K562 (cell line): ENCODE results near the gene PPP1R14C. TPM values are rescaled to one million over a fixed set of nuclear protein-coding genes. Genes with fewer than 3 reads are reported as not detected.

Experiments used
- ATAC-seq: fragments of 200-7000 bp; cut with Tn5 transposase; 3 replicates; pipeline ENCODE4 v1.9.1; 2020; ENCODE audit warnings: moderate library complexity
- BruUV-seq: library from RNA; stranded (reverse); fragments of 400-500 nt; replicated peaks from 2 replicates; lab custom pipeline; 2021; lab: Mats Ljungman, UMichigan
- CTCF ChIA-PET: fragments of 300-600 bp; formaldehyde crosslinking; extraction: SDS; loops from one replicate; lab custom pipeline; 2021; ENCODE audit warnings: low intra/inter-chr PET ratio; lab: Yijun Ruan, JAX
- POLR2A ChIA-PET: fragments of 300-600, 350-650 bp; sonication (Branson Sonifier 250); formaldehyde crosslinking; extraction: SDS; loops from one replicate; lab custom pipeline; 2021; ENCODE audit warnings: antibody characterized with exemption, inconsistent platforms; lab: Yijun Ruan, JAX
- DNase-seq, 4 experiments: peaks; one replicate each; pipeline versions ENCODE4 v3.0.0 to v3.0.0-alpha.2; 2011 to 2018; ENCODE audit warnings: low spot score in 3 of 4, mixed read lengths in 3 of 4; ENCODE audit errors: extremely low read depth in 1 of 4
- FAIRE-seq: peaks from 2 replicates; lab custom pipeline; 2011; peaks lifted over from hg19 to GRCh38; lab: Jason Lieb, UNC
- H2AFZ ChIP-seq: 2 replicates; pipeline ENCODE4 v1.6.0; 2011; ENCODE audit warnings: low read depth, low read length, control low read depth, inconsistent platforms
- H3K27ac ChIP-seq: fragments of 200-600 bp; 3 replicates; pipeline ENCODE4 v1.8.0; 2011; ENCODE audit warnings: low read depth, mild to moderate bottlenecking, control low read depth, inconsistent platforms, low read length, moderate library complexity, mixed read lengths; ENCODE audit errors: extremely low read depth
- H3K27me3 ChIP-seq, 2 experiments: fragments of 300-600 bp in 1 of 2; 2 replicates in 1 of 2; 3 replicates in 1 of 2; pipeline versions ENCODE4 v1.6.0 to v1.8.0; 2011; ENCODE audit warnings: inconsistent platforms in 2 of 2, low read length in 2 of 2, mild to moderate bottlenecking in 1 of 2, mixed read lengths in 1 of 2, moderate library complexity in 1 of 2; ENCODE audit not compliant: control insufficient read depth in 2 of 2, insufficient read depth in 2 of 2
- H3K36me3 ChIP-seq: fragments of 300-600 bp; 3 replicates; pipeline ENCODE4 v1.8.0; 2011; ENCODE audit warnings: mild to moderate bottlenecking, low read length, inconsistent platforms; ENCODE audit not compliant: control insufficient read depth, insufficient read depth
- H3K4me1 ChIP-seq, 2 experiments: fragments of 200-600 bp in 1 of 2; replicated peaks in 1 of 2; 2 replicates in 1 of 2; 3 replicates in 1 of 2; pipeline versions ENCODE4 v1.5.1 to v1.8.0; 2011; ENCODE audit warnings: inconsistent platforms in 2 of 2, low read length in 2 of 2, mild to moderate bottlenecking in 1 of 2, mixed read lengths in 1 of 2, moderate library complexity in 1 of 2; ENCODE audit not compliant: control insufficient read depth in 2 of 2, insufficient read depth in 2 of 2
- H3K4me2 ChIP-seq: 2 replicates; pipeline ENCODE4 v1.6.1; 2011; ENCODE audit warnings: low read length, control low read depth, inconsistent platforms, mixed read lengths; ENCODE audit not compliant: insufficient read depth
- H3K4me3 ChIP-seq: fragments of 200-600 bp; sonication (generic), shearing (Covaris generic); 2 replicates; pipeline ENCODE4 v1.5.1; 2016; ENCODE audit warnings: control low read depth, inconsistent platforms
- H3K79me2 ChIP-seq: fragments of 200-600 bp; 3 replicates; pipeline ENCODE4 v1.8.0; 2011; ENCODE audit warnings: low read length, inconsistent platforms; ENCODE audit not compliant: control insufficient read depth, insufficient read depth
- H3K9ac ChIP-seq, 2 experiments: 2 replicates each; pipeline versions ENCODE4 v1.6.0 to v1.6.1; 2011; ENCODE audit warnings: low read depth in 2 of 2, low read length in 2 of 2, control low read depth in 1 of 2, inconsistent platforms in 1 of 2, mild to moderate bottlenecking in 1 of 2, mixed read lengths in 1 of 2; ENCODE audit not compliant: insufficient read depth in 1 of 2
- H3K9me1 ChIP-seq: one replicate; pipeline ENCODE4 v1.6.0; 2011; ENCODE audit warnings: inconsistent platforms, mild to moderate bottlenecking, low read length, moderate library complexity; ENCODE audit not compliant: control insufficient read depth, insufficient read depth
- H3K9me3 ChIP-seq: replicated peaks from 2 replicates; pipeline ENCODE4 v1.5.1; 2011; ENCODE audit warnings: low read depth, low read length, inconsistent platforms; ENCODE audit not compliant: control insufficient read depth, insufficient read depth
- H4K20me1 ChIP-seq: replicated peaks from 2 replicates; pipeline ENCODE4 v1.6.1; 2011; ENCODE audit warnings: low read length, inconsistent platforms, mixed read lengths; ENCODE audit not compliant: control insufficient read depth, insufficient read depth
- BMI1 ChIP-seq: fragments of 150-350 bp; IDR thresholded peaks from 2 replicates; pipeline ENCODE4 v1.6.1; 2014; ENCODE audit warnings: low read length
- C11orf30 ChIP-seq: fragments of 450-650 bp; IDR thresholded peaks from 2 replicates; pipeline ENCODE4 v1.6.1; 2016; ENCODE audit warnings: low read depth, mild to moderate bottlenecking
- CREB1 ChIP-seq, 2 experiments: sonication (generic) in 1 of 2; formaldehyde crosslinking in 1 of 2; IDR thresholded peaks; 2 replicates each; pipeline versions ENCODE4 v1.6.1 to v1.8.0; 2012 to 2022; ENCODE audit warnings: inconsistent platforms in 1 of 2, mild to moderate bottlenecking in 1 of 2, missing genetic modification reagents in 1 of 2, moderate library complexity in 1 of 2
- E2F3 ChIP-seq: fragments of 250-450 bp; sonication (Bioruptor Pico); IDR thresholded peaks from 2 replicates; pipeline ENCODE4 v1.4.0; 2020; ENCODE audit warnings: mild to moderate bottlenecking
- PYGO2 ChIP-seq: fragments of 450-650 bp; IDR thresholded peaks from 2 replicates; pipeline ENCODE4 v1.6.1; 2016; ENCODE audit warnings: mild to moderate bottlenecking, missing genetic modification characterization, moderate library complexity, missing compliant biosample characterization
- SREBF1 ChIP-seq: fragments of 150-350 bp; IDR thresholded peaks from 2 replicates; pipeline ENCODE4 v1.6.1; 2014; ENCODE audit warnings: antibody characterized with exemption, low read depth, low read length, borderline replicate concordance
- SRF ChIP-seq, 2 experiments: fragments of 250-450, 450-650 bp in 1 of 2; sonication (Bioruptor Pico) in 1 of 2; sonication (generic) in 1 of 2; formaldehyde crosslinking; IDR thresholded peaks; 2 replicates each; pipeline versions ENCODE4 v1.5.0 to v1.5.1; 2020 to 2022; ENCODE audit warnings: mild to moderate bottlenecking in 1 of 2, missing genetic modification reagents in 1 of 2
- XRCC5 ChIP-seq: fragments of 200-400 bp; formaldehyde crosslinking; IDR thresholded peaks from 2 replicates; pipeline ENCODE4 v1.6.1; 2017; ENCODE audit warnings: low read depth, mild to moderate bottlenecking, low read length
- ZNF121 ChIP-seq: sonication (generic); formaldehyde crosslinking; conservative IDR thresholded peaks from 2 replicates; pipeline ENCODE4 v1.8.0; 2022; ENCODE audit warnings: missing genetic modification reagents
- ZNF3 ChIP-seq: fragments of 250-450 bp; sonication (Bioruptor Pico); IDR thresholded peaks from 2 replicates; pipeline ENCODE4 v1.5.0; 2021; ENCODE audit warnings: mild to moderate bottlenecking, moderate library complexity
- ZNF324 ChIP-seq: fragments of 250-450 bp; sonication (Bioruptor Pico); IDR thresholded peaks from 2 replicates; pipeline ENCODE4 v1.4.0; 2020; ENCODE audit warnings: mild to moderate bottlenecking
- ZNF780A ChIP-seq: fragments of 250-450 bp; sonication (Bioruptor Pico); IDR thresholded peaks from 2 replicates; pipeline ENCODE4 v1.5.0; 2021; ENCODE audit warnings: mild to moderate bottlenecking
- WGBS: fragments of 100-300 bp; shearing (Covaris generic); methylation state at CpG from one replicate; pipeline ENCODE4 v1.1.6; 2016; ENCODE audit warnings: low coverage, mixed read lengths; ENCODE audit not compliant: insufficient coverage; ENCODE audit errors: missing lambda C conversion rate; 5-methylcytosine and 5-hydroxymethylcytosine counted together
- in situ Hi-C: fragments of 300-500 bp; cut with MboI; formaldehyde crosslinking; loops from 4 replicates; pipeline ENCODE4 v1.15.0; 2018; ENCODE audit warnings: inconsistent platforms, mixed read lengths
- intact Hi-C: fragments of 100-400 bp; cut with micrococcal nuclease; formaldehyde crosslinking; loops from 2 replicates; pipeline ENCODE4 v1.14.2; 2022
- polyA plus RNA-seq, 8 experiments: library from polyadenylated mRNA; depleted of rRNA in 4 of 8; stranded (reverse) in 5 of 8; unstranded in 3 of 8; fragments of >200 nt; fragmentation: Nextera tagmentation in 2 of 8; fragmentation: Illumina TruSeq in 1 of 8; extraction: Ambion mirVana in 2 of 8; extraction: Trizol in 1 of 8; gene quantifications; 2 replicates each; pipeline versions ENCODE4 v1.2.1 to v1.2.3, GENCODE V29; 2011 to 2014; ENCODE audit warnings: inconsistent platforms in 1 of 8, missing spikeins in 1 of 8
- total RNA-seq, 7 experiments: library from RNA; depleted of rRNA in 6 of 7; stranded (reverse); fragments of >200 nt in 6 of 7; fragmentation: Illumina TruSeq in 2 of 7; extraction: Trizol in 2 of 7; gene quantifications; 2 replicates each; pipeline versions ENCODE4 v1.2.1 to v1.2.3, GENCODE V29; 2011 to 2021; ENCODE audit warnings: low replicate concordance in 1 of 7
- TF ChIP-seq, protein P1 (sequence below): IDR thresholded peaks from 3 replicates; pipeline ENCODE4 v1.6.1; 2011; ENCODE audit warnings: borderline replicate concordance, mild to moderate bottlenecking; ENCODE audit not compliant: insufficient read length, insufficient read depth
- TF ChIP-seq, protein P2 (sequence below): sonication (generic); formaldehyde crosslinking; IDR thresholded peaks from 2 replicates; pipeline ENCODE4 v1.8.1; 2023; ENCODE audit warnings: mild to moderate bottlenecking, missing genetic modification reagents
- TF ChIP-seq, protein P3 (sequence below): fragments of 250-450 bp; sonication (Bioruptor Pico); IDR thresholded peaks from 2 replicates; pipeline ENCODE4 v1.4.0; 2020; ENCODE audit warnings: borderline replicate concordance
- TF ChIP-seq, protein P4 (sequence below): fragments of 250-450 bp; sonication (Bioruptor Pico); IDR thresholded peaks from 2 replicates; pipeline ENCODE4 v1.4.0; 2020; ENCODE audit warnings: mild to moderate bottlenecking, moderate library complexity

Gene PPP1R14C
- total and polyA plus RNA-seq, 9 of the 15 experiments (the other 6 are each of a cell fraction or from before 2014, with no cell fraction given), result 4.5 to 16.6 (median 11.9) TPM

DNA sequence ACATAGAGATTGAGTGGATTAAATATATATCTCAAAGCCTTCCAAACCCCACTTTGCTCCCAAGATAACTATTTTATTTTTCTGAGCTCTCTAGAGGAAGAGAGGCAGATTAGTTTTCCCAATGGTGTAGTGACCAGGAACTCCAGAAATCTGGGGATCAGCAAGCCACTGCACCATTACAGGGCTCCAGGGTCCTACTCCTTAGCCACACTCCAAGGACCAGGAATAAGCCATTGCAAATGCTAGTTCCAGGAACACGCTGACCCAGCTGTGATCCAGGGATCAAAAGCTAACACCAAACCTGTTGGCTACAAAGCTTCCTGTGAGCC is 128.3 kb downstream of the PPP1R14C start:
- 21% methylated on average over 1 of the region's 1 CpG for WGBS
- H4K20me1 ChIP-seq, result no peaks in the 10 kb centered on the region
- in situ Hi-C loops (no loop called here), intact Hi-C loops (loop anchor here (2.0 to 10.0 kb wide), 3 partner anchors 51 to 336 kb away; no protein-coding TSS in a partner anchor)
- no peak overlapping the region for H3K4me3 ChIP-seq
- POLR2A ChIA-PET, result interaction anchor here (0.7 to 2.4 kb wide), 10 partner anchors 13 to 174 kb away, joined by 3 to 11 read pairs (median 3); no protein-coding TSS in a partner anchor
- BruUV-seq, result no TSS peak
- no peaks in the 10 kb centered on the region for H3K27me3 ChIP-seq
- H3K4me2 ChIP-seq, result peak overlapping the region; percentile 76
- no peaks in the 10 kb centered on the region for H3K36me3 ChIP-seq
- CTCF ChIA-PET, result no interaction called here
- no peaks in the 10 kb centered on the region for H3K79me2 ChIP-seq
- H3K9ac ChIP-seq, result peak overlapping the region; percentile 53 to 67; a peak in 3 of 4 replicates
- H2AFZ ChIP-seq, result peak overlapping the region; percentile 57
- H3K27ac ChIP-seq, result peak overlapping the region; percentile 93
- no peak for FAIRE-seq
- H3K9me3 ChIP-seq, result no peaks in the 10 kb centered on the region
- no peak; the same call in 2 of the 3 replicates for ATAC-seq
- no peak for DNase-seq
- H3K9me1 ChIP-seq, result no peaks in the 10 kb centered on the region
- peaks cover 64 to 89% of the 10 kb centered on the region in 2 experiments for H3K4me1 ChIP-seq
- TF ChIP-seq SREBF1 (no peak), PYGO2 (no peak), E2F3 (0 out of 2 replicates have a peak, but pooled peaks have one; percentile 14), C11orf30 (no peak), ZNF3 (CRISPR knock-in tag) (no peak), CREB1 (IDR thresholded peaks at IDR 0.05) (no peak), CREB1 (CRISPR knock-in tag; IDR thresholded peaks at IDR 0.05) (no peak), XRCC5 (no peak), BMI1 (no peak), ZNF121 (no peak), SRF (CRISPR knock-in tag; IDR thresholded peaks at IDR 0.05) (no peak), ZNF780A (no peak), ZNF324 (peak; percentile 11; the same call in 1 of the 2 replicates)
- TF ChIP-seq, protein P1, sequence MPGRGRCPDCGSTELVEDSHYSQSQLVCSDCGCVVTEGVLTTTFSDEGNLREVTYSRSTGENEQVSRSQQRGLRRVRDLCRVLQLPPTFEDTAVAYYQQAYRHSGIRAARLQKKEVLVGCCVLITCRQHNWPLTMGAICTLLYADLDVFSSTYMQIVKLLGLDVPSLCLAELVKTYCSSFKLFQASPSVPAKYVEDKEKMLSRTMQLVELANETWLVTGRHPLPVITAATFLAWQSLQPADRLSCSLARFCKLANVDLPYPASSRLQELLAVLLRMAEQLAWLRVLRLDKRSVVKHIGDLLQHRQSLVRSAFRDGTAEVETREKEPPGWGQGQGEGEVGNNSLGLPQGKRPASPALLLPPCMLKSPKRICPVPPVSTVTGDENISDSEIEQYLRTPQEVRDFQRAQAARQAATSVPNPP, result no peak
- TF ChIP-seq, protein P2, sequence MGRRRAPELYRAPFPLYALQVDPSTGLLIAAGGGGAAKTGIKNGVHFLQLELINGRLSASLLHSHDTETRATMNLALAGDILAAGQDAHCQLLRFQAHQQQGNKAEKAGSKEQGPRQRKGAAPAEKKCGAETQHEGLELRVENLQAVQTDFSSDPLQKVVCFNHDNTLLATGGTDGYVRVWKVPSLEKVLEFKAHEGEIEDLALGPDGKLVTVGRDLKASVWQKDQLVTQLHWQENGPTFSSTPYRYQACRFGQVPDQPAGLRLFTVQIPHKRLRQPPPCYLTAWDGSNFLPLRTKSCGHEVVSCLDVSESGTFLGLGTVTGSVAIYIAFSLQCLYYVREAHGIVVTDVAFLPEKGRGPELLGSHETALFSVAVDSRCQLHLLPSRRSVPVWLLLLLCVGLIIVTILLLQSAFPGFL, result no peak
- TF ChIP-seq, protein P3, sequence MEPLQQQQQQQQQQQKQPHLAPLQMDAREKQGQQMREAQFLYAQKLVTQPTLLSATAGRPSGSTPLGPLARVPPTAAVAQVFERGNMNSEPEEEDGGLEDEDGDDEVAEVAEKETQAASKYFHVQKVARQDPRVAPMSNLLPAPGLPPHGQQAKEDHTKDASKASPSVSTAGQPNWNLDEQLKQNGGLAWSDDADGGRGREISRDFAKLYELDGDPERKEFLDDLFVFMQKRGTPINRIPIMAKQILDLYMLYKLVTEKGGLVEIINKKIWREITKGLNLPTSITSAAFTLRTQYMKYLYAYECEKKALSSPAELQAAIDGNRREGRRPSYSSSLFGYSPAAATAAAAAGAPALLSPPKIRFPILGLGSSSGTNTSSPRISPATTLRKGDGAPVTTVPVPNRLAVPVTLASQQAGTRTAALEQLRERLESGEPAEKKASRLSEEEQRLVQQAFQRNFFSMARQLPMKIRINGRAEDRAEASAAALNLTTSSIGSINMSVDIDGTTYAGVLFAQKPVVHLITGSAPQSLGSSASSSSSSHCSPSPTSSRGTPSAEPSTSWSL (CRISPR knock-in tag), result no peak
- TF ChIP-seq, protein P4, sequence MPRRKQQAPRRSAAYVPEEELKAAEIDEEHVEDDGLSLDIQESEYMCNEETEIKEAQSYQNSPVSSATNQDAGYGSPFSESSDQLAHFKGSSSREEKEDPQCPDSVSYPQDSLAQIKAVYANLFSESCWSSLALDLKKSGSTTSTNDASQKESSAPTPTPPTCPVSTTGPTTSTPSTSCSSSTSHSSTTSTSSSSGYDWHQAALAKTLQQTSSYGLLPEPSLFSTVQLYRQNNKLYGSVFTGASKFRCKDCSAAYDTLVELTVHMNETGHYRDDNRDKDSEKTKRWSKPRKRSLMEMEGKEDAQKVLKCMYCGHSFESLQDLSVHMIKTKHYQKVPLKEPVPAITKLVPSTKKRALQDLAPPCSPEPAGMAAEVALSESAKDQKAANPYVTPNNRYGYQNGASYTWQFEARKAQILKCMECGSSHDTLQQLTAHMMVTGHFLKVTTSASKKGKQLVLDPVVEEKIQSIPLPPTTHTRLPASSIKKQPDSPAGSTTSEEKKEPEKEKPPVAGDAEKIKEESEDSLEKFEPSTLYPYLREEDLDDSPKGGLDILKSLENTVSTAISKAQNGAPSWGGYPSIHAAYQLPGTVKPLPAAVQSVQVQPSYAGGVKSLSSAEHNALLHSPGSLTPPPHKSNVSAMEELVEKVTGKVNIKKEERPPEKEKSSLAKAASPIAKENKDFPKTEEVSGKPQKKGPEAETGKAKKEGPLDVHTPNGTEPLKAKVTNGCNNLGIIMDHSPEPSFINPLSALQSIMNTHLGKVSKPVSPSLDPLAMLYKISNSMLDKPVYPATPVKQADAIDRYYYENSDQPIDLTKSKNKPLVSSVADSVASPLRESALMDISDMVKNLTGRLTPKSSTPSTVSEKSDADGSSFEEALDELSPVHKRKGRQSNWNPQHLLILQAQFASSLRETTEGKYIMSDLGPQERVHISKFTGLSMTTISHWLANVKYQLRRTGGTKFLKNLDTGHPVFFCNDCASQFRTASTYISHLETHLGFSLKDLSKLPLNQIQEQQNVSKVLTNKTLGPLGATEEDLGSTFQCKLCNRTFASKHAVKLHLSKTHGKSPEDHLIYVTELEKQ (CRISPR knock-in tag), result 0 out of 2 replicates have a peak, but pooled peaks have one; percentile 2
